Measurements from ENCODE around the gene ELAVL1.

Gene ELAVL1

GRCh38 chr19:7968008-7968795 is 37.2 kb downstream of the ELAVL1 start:
- TF ChIP-seq CTCF (IDR thresholded peaks at IDR 0.05; ENCODE audit: unreplicated experiment in 3 of 3): no peak
- no peak overlapping the region for H3K27ac Mint-ChIP-seq
- H3K9me3 Mint-ChIP-seq: no peaks in the 10 kb centered on the region
- H3K4me3 Mint-ChIP-seq: no peak overlapping the region
- H3K36me3 Mint-ChIP-seq (ENCODE audit: low read depth): peaks cover 41% of the 10 kb centered on the region
- H3K4me1 Mint-ChIP-seq: no peaks in the 10 kb centered on the region
- no peaks in the 10 kb centered on the region for H3K27me3 Mint-ChIP-seq (ENCODE audit: low read depth)

- Mint-ChIP-seq H3K9me3 (no peaks in the 10 kb centered on the region), H3K27me3 (ENCODE audit: low read depth) (no peaks in the 10 kb centered on the region), H3K4me1 (no peaks in the 10 kb centered on the region), H3K36me3 (ENCODE audit: low read depth) (peaks cover 51% of the 10 kb centered on the region), H3K27ac (peak overlapping the region in 1 of 3 experiments; percentile 10), H3K4me3 (no peak overlapping the region)
- no peak for TF ChIP-seq CTCF (IDR thresholded peaks at IDR 0.05; ENCODE audit: unreplicated experiment in 3 of 3)
These were observed 39.3 kb downstream of the ELAVL1 start for GRCh38 chr19:7965921-7966665.

GRCh38 chr19:7965259-7965841 is 40.1 kb downstream of the ELAVL1 start:
- Mint-ChIP-seq H3K9me3 (no peaks in the 10 kb centered on the region), H3K36me3 (ENCODE audit: low read depth) (peaks cover 46% of the 10 kb centered on the region), H3K4me1 (no peaks in the 10 kb centered on the region), H3K27ac (peak overlapping the region in 2 of 3 experiments; percentile 8 to 57), H3K27me3 (ENCODE audit: low read depth) (no peaks in the 10 kb centered on the region), H3K4me3 (no peak overlapping the region)
- TF ChIP-seq CTCF (IDR thresholded peaks at IDR 0.05; ENCODE audit: unreplicated experiment in 3 of 3): no peak

- H3K9me3 Mint-ChIP-seq: no peaks in the 10 kb centered on the region
- H3K36me3 Mint-ChIP-seq (ENCODE audit: low read depth): peaks cover 47% of the 10 kb centered on the region
- H3K27me3 Mint-ChIP-seq (ENCODE audit: low read depth): no peaks in the 10 kb centered on the region
- no peak overlapping the region for H3K4me3 Mint-ChIP-seq
- no peaks in the 10 kb centered on the region for H3K4me1 Mint-ChIP-seq
- peak overlapping the region in 1 of 3 experiments; percentile 95 for H3K27ac Mint-ChIP-seq
- TF ChIP-seq CTCF (IDR thresholded peaks at IDR 0.05; ENCODE audit: unreplicated experiment in 3 of 3): no peak
These were observed 41.9 kb downstream of the ELAVL1 start for GRCh38 chr19:7963566-7963965.

GRCh38 chr19:7962644-7963268 is 42.7 kb downstream of the ELAVL1 start:
- no peak for TF ChIP-seq CTCF (IDR thresholded peaks at IDR 0.05; ENCODE audit: unreplicated experiment in 3 of 3)
- Mint-ChIP-seq H3K9me3 (no peaks in the 10 kb centered on the region), H3K4me3 (peak overlapping the region in 1 of 3 experiments; percentile 44), H3K36me3 (ENCODE audit: low read depth) (peaks cover 49% of the 10 kb centered on the region), H3K27me3 (ENCODE audit: low read depth) (no peaks in the 10 kb centered on the region), H3K27ac (peak overlapping the region; percentile 79 to 95 (median 83)), H3K4me1 (no peaks in the 10 kb centered on the region)
